Fibroblast of skin of left quadriceps (primary cell): ENCODE data around the gene ASB16.
"Not testable (repeated sequence)": the region's sequence is repeated elsewhere in the genome, so short reads cannot be mapped to it uniquely, and the experiment has no call there.

Experiments
- DNase-seq, 2 experiments: peaks; one replicate each; pipeline ENCODE4 v3.0.0-alpha.2; 2013; ENCODE audit warnings: low read depth in 2 of 2

Gene ASB16

DNA sequence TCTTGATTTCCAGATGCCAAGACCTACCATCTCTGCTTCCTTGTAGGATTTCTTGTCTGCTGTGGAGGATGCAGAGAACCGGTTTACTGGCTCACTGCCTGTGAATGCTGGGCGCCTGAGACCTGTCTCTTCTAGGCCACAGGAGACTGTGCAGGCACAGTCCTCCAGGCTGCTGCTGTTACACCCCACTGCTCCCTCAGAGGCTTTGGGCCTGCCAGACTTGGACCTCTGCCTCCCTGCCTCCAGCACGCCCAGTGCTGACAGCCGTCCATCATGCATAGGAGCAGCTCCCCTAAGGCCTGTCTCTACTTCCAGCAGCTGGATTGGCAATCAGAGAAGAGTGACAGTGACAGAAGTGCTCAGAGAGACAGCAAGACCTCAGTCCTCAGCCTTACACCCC, 22.7 kb upstream of the ASB16 start:
- DNase-seq, result no peak

DNA sequence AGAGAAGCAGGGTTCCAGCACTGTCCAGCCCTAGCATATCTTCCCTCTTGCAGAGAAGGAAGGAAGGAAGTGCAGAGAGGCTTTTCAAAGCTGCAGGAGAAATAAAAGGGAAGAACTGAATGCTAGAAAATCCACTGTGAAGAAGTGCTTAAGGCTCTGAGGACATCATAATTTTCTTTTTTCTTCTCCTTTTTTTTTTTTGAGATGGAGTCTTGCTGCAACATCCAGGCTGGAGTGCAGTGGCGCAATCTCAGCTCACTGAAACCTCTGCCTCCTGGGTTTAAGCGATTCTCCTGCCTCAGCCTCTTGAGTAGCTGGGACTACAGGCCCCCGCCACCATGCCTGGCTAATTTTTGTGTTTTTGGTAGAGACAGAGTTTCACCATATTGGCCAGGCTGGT, 21.4 kb upstream of the ASB16 start:
- not testable (repeated sequence) for DNase-seq

DNA sequence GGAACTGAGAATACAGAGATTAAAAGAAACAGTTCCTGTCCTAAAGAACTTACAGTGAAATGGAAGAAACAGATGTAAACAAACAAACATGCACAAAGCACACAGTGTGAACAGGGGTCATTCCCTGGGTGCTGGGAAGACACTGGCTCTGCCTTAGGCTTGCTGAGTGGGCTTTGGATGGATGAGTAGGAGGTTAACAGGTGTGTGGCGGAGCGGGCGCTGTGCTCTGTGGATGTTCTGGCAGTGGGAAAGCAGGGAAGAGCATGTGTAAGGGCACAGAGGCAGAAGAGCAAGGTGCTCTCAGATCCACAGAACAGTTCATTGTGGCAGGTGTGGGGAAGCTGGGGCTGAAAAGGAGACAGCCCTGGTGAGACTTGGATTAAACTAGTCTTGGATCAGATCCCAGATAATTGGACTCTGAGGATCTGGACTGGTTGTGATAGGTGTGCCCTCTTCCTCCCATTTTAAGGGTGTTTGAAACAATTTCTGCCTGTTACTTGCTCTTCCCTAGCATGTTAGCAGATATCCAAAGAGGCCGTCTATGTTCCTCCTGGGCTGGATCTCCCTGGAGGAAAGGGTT, 20.7 kb upstream of the ASB16 start:
- DNase-seq, result no peak

DNA sequence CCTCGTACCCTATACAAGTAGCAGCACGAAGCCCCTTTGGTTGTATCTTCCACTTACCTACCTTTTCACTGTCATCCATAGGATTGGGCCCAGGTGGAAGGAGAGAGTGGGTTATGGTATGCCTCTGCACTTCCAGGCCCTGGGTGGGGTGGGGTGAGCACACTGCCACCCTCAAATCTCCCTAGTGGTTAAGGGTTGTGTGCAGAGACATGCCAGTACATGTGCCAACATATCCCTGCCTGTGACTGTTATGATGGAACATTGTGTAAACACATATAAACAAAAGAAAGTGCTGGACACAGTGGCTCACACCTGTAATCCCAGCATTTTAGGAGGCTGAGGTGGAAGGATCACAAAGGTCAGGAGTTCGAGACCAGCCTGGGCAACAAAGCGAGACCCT, 17.6 kb upstream of the ASB16 start:
- DNase-seq, result no peak

DNA sequence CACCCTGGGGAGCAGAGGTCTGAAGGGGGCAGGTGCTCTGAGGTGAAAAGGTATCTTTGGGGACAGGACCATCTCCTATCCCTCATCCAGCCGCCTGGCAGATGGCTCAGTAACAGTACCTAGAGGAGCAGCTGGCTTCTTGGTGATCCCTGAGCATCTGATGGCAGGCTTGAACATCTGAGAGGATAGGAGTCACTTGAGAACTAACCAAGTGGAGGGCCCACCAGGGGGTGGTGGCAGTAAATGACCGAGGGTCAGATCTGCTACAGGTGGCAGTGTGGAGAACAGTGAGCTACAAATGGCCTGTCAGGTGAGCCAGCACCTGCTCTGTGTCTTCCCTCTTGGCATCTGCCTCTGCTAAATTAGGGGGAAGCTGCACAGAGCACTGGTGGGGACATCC, 15.0 kb upstream of the ASB16 start:
- no peak for DNase-seq

DNA sequence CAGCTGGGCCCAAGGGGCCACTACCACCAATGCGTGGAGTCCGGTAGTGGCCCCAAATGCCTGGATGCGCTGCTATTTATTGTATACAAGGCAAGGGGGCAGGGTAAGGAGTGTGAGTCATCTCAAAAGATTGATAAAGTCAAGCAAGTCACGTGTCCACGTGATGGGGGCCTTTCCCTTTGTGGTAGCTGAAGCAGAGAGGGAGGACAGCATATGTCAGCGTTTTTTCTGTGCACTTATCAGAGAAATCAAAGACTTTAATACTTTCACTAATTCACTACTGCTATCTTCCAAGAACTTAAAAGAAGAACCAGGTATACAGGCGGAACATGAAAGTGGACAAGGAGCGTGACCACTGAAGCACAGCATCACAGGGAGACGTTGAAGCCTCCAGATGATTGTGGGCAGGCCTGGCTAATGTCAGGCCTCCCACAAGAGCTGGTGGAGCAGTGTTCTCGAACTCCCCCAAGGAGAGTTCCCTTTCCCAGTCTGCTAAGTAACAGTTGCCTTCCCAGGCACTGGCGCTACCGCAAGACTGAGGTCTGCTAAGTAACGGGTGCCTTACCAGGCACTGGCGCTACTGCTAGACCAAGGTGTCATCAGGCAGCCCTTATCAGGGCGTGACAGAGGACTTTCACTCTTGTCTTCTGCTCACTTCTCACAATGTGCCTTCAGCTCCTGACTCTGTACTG, 10.8 kb upstream of the ASB16 start:
- DNase-seq, result no peak

DNA sequence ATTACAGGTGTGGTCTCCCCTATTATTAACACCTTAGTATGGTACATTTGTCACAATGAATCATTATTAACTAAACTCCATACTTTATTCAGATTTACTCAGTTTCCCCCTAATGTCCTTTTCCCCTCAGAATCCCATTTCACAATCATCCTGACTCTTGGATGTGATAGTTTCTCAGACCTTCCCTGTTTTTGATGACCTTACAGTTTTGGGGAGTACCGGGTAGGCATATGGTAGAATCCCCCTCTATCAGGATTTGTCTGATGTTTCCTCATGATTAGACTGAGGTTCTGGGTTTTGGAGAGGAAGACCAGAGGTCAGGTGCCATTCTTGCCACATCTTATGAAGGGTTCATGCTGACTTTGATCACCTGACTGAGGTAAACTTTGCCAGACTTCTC, 6.0 kb upstream of the ASB16 start:
- DNase-seq, result no peak

DNA sequence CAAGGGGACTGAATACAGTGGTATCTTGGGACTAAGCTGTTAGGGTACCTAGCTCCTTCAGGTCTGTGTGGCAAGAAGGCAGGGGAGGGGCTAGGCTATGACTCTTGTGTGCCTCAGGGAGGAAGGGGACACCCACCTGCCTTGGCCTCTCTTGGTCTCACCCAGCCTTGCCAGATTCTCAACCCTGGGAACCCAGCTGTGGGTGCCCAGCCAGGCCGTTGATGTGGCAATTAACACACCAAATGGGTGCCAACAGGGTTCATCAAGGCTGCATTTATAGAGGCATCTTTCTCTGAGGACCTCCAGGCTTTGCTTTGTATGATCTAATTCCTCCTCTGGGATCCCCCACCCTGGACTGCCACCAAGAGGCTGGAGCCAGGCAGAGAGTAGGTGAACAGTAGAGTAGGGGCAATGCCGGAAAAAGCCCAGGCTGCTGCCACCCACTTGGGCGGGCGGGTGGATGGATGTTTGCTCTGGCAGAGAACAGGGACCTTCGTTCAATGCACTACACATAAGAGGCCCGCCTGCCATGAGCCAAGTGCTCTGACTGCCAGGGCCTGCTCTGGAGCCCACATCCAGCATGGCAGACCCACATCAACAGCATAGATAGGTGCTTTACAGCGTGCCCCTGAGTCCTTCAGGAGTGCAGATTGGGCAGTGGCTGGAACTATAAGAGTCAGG, 3.2 kb upstream of the ASB16 start:
- no peak for DNase-seq

DNA sequence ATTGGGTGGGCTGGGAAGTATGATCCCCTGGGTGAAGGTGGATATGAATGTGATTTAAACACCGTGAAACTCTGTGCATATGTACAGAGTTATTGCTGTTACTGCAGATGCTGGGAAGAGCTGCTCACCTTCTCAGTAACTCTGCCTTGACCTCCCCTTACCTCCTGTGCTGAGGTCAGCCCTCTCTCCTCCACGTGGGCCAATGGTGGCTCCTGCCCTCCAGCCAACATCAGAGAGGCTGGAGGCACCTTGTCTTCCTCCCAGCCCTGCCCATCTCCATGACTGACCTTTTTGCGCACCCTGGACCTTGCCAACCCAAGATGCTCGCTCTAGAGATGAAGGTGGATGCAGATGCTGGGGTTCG, 387 bp upstream of the ASB16 start:
- no peak for DNase-seq

DNA sequence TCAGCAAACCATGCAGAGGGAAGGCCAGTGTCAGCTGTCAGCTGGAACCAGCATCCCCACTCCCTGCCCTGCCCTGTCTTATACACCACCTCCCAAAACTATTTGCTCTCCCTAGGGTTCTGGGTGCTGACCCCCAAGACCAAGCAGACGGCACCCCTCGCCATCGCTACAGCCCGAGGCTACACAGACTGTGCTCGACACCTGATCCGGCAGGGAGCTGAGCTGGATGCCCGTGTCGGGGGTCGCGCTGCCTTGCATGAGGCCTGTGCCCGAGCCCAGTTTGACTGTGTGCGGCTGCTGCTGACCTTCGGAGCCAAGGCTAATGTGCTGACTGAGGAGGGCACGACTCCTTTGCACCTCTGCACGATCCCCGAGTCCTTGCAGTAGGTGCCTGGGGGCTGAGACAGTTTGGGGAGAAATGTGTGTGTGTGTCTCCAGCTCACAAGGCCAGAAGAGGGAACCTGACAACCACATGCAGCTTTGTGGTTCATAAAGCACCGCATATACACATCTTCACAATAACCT, 1.5 kb downstream of the ASB16 start:
- no peak for DNase-seq

DNA sequence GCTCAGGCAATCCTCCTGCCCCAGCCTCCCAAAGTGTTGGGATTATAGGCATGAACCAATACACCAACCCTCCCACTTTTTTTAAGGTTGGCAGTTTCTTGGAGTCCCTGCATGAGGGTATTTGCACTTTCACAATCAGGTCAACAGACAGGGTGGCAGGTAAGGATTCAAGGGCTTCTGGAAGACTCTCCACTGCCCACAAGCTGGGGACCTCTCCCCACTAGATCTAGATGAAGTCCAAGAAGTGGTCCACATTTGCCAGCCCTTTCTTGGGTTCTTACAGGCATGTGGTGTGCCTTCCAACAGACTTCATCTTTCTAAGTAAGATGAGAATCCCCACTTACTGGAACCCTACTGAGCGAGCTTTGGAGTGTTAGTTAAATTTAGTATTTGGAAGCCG, 3.9 kb downstream of the ASB16 start:
- no peak for DNase-seq

DNA sequence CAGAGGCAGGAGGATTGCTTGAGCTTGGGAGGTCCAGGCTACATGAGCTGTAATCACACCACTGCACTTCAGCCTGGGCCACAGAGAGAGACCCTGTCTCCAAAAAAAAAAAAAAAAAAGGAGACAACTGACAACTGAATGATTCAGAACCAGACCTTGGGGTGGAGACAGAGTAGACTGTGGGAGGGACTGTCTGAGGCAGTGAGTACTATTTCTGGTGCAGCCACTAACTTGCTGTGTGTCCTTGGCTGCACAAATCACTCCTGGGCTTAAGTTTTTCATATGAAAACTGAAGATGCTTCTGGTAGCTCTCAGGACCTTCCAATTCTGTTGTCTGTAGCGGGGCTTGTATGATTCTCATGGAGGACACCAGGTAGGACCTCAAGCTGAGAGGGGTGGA, 5.8 kb downstream of the ASB16 start:
- DNase-seq, result no peak

DNA sequence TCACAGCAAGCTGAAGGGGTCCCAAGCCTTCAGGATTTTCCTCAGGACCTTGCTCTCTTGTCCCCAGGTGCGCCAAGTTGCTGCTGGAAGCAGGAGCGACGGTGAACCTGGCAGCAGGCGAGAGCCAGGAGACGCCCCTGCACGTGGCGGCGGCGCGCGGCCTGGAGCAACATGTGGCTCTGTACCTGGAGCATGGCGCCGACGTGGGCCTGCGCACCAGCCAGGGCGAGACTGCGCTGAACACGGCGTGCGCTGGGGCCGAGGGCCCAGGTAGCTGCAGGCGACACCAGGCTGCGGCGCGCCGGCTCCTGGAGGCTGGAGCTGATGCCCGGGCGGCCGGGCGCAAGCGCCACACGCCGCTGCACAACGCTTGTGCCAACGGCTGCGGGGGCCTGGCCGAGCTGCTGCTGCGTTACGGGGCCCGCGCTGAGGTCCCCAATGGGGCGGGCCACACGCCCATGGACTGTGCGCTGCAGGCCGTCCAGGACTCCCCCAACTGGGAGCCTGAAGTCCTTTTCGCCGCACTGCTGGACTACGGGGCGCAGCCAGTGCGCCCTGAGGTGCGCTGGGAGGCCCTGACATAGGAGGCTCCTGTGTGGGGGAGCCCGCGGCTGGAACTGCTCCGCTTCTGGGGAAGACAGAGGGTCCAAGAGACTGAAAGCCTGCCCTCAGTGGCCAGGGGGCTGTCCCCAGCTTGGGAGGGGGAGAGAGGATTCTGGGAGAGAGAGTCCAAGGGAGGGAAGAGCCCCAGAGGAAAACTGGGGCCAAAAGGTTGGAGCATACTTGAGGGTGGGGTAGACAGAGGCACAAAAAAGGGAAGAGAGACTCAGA, 6.4 kb downstream of the ASB16 start:
- DNase-seq, result no peak

DNA sequence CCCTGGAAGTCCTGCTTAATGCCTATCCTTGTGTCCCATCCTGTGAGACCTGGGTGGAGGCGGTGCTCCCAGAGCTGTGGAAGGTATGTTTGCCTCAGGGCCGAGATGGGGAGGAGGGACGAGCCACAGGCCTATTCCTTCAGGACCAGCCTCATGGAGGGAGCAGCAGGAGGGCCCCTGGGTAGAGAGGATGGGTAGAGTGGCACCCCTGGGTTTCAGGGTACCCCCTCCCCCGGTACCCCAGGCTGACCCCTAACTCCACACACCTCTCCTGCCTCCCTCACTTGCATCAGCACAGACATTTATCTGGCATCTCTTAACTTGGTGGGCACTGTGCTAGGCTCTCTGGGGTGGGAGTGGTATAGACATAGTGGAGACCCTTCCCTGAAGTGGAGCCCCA, 7.1 kb downstream of the ASB16 start:
- no peak for DNase-seq

DNA sequence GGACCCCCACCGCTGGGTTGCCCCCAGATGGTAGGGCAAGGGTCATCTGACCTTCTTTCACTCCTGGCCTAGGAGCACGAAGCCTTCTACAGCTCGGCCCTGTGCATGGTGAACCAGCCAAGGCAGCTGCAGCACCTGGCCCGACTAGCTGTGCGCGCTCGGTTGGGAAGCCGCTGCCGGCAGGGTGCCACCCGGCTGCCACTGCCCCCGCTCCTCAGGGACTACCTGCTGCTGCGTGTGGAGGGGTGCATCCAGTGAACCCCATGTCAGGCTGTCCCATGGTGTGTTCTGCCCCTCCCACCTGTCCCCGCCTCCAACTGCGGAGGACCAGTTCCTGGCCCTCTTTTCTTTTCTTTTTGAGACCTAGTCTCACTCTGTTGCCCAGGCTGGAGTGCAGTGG, 7.6 kb downstream of the ASB16 start:
- DNase-seq, result no peak

DNA sequence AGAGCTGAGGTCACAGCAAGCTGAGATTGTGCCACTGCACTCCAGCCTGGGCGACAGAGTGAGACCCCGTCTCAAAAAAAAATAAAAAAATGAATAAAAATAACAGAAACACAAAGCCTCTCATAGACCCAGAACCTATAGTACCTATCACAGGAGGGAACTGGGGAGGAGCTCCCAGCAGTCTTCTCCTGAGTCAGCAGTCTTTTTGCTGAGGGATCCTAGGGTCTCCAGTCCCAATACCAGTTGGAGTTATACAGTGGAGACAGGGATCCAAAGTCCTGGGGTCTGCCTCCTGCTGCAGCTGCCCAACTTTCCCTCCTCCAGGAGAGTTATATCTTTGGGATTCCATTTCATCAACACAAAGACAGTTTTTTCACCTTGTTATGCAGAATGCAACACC, 12.5 kb downstream of the ASB16 start:
- no peak for DNase-seq

DNA sequence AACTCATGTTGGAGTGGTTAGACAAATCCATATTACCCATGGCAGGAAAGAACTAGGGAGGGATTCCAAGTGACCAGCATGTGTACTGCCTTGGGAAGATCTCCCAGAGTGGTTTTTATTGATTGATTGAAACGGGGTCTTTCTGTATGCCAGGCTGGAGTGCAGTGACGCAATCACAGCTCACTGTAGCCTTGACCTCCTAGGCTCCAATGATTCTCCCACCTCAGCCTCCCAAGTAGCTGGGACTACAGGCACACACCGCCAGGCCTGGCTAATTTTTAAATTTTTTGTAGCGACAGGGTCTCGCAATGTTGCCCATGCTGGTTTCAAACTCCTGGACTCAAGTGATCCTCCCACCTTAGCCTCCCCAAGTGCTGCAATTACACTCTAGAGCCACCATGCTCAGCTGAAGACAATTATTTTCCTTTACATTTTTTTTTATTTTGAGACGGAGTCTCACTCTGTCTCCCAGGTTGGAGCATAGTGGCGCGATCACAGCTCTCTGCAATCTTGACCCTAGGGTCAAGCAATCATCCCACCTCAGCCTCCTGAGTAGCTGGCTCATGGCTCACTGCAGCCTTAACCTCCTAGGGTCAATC, 13.8 kb downstream of the ASB16 start:
- DNase-seq, result no peak

DNA sequence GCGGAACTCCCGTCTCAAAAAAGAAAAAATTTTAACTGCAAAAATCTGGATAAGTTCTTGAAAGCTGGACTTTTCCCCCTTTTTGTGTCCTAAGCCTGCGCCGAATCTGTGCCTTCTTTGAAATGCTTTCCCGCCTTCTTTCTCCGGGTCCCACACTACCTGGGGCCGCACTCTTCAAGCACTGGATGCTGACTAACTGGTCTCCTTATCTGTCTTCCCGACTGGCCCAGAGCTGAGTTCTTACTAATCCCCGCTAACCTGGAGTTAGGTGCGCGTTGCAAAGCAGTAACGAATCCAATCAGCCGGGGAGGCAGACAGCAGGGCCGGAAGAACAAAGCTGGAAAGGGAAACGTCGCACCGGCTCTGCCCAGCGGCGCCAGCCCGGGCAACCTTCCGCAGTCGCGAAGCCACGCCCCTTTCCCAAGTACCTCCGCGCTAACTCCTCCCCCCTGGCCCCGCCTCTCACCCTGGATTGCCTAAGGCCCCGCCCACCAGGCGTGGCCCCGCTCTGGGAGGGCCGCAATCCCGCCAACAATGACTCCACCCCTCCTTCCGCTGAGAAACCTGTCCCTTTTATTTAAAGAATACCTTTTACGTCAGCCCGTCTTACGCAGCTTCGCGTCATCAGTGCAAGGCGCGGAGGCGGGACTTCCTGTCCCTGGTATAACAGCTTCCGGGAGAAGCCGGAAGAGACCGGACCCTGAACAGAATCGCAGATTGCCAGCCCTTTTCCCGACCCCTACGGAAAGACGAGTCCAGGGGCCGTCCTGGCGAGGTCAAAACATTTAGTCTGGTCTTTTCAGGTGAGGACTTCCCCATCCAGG, 16.0 kb downstream of the ASB16 start, which contains the start of gene TMUB2:
TMUB2 (plus strand) TSS at position 666 of the 824 bp plus-strand sequence. CDS start 737 bp downstream, outside the sequence.
- peak; percentile 98 for DNase-seq

DNA sequence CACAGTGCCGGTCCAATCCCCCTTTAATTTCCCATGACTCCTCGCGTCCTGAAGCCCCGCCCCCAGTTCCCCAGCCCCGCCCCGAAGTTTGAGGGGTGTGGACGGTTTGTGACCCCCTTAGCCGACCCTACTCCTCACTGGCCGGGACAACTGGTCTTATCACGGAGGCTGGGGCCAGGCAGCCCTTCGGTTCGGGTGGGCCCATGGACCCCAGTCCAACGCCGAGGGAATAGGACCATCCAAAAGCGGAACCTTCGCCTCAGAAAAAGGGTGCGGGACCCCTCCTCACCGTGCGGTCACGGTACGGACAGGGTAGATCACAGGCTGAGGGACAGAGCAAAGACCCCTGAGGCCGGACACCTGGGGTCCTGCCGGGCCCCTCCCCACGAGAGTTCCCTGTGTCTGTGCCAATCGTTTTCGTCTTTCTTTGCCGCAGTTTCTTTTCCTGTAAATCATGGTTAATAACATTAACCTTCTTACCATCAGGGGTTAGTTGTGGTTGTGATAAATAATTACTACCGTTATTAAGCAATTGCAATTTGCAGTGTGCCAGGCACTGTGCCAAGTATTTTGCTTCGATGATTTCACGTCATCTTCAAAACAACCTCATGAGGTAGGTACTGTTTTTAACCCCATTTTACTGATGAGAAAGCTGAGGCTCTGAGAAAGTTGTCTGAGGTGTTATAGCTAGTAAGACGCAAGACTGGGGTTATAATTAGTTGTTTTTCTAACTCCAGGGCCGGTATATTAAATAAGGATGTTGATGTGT, 16.8 kb downstream of the ASB16 start:
- peak in 1 of 2 experiments; percentile 31 for DNase-seq
